ACC112 (cell line): ENCODE measurements around the gene NFAT5.
A peak's percentile ranks its signal among the peaks of the same experiment; 100 is the strongest.

ENCODE experiments used
- H2AFZ ChIP-seq: fragments of 200-600 bp; sonication (generic); one replicate; pipeline ENCODE4 v1.6.0; 2017; ENCODE audit warnings: antibody characterized with exemption, low read length; ENCODE audit not compliant: unreplicated experiment
- H3K27ac ChIP-seq: fragments of 200-600 bp; sonication (generic); 2 replicates; pipeline ENCODE4 v1.5.1; 2014; ENCODE audit warnings: low read depth, mild to moderate bottlenecking, antibody characterized with exemption, low read length, moderate library complexity
- H3K27me3 ChIP-seq: fragments of 200-600 bp; sonication (generic); 2 replicates; pipeline ENCODE4 v1.6.1; 2014; ENCODE audit warnings: mild to moderate bottlenecking, antibody characterized with exemption, low read length, moderate library complexity, mixed read lengths; ENCODE audit not compliant: insufficient read depth
- H3K36me3 ChIP-seq: fragments of 200-600 bp; sonication (generic); 2 replicates; pipeline ENCODE4 v1.6.1; 2016; ENCODE audit warnings: mild to moderate bottlenecking, antibody characterized with exemption, low read length, moderate library complexity, mixed read lengths; ENCODE audit not compliant: insufficient read depth
- H3K4me1 ChIP-seq: fragments of 200-600 bp; sonication (generic); one replicate; pipeline ENCODE4 v1.6.1; 2016; ENCODE audit warnings: low read length, mixed read lengths; ENCODE audit not compliant: insufficient read depth, unreplicated experiment, control insufficient read depth
- H3K4me3 ChIP-seq: fragments of 200-600 bp; sonication (generic); 2 replicates; pipeline ENCODE4 v1.5.1; 2014; ENCODE audit warnings: mild to moderate bottlenecking, low read depth, low read length
- H3K79me2 ChIP-seq: fragments of 200-600 bp; sonication (generic); one replicate; pipeline ENCODE4 v1.6.0; 2016; ENCODE audit warnings: low read length; ENCODE audit not compliant: control insufficient read depth, unreplicated experiment, insufficient read depth

NFAT5 gene

DNA sequence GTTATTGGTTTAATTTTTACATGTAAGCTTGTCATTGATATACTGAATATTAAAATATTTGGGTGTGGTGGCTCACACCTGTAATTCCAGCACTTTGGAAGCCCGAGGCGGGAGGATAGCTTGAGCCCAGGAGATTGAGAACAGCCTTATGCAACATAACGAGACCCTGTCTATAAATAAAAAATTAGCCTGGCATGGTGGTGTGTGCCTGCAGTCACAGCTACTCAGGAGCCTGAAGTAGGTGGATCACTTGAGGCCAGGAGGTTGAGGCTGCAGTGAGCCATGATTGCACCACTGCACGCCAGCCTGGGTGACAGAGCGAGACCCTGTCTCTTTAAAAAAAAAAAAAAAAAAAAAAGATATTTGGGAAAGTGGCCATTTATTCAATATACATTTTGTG, 32.3 kb downstream of the NFAT5 start:
- no peaks in the 10 kb centered on the region for H3K27me3 ChIP-seq
- no peak overlapping the region for H3K4me3 ChIP-seq
- no peaks in the 10 kb centered on the region for H3K36me3 ChIP-seq
- peaks cover 77% of the 10 kb centered on the region for H3K79me2 ChIP-seq
- H2AFZ ChIP-seq, result no peak overlapping the region
- peaks cover 7% of the 10 kb centered on the region for H3K4me1 ChIP-seq
- no peak overlapping the region for H3K27ac ChIP-seq

DNA sequence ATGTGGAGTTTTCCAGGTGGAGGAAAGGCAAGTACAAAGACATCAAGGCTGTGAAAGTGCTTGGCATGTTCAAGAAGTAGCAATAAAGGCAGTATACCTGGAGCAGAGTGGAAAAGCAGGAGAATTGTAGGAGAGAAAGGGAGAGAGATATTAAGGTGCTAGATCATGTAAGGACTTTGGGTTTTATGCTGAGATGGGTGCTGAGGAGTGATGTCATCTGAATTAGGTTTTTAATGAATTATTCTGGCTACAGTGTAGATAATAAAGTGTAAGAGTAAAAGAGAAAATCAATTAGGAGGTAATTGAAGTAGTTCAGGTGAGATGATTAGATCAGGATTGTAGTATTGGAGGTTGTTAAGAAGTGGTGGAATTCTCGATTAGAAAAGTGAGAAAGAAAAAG, 34.0 kb downstream of the NFAT5 start:
- Histone ChIP-seq H2AFZ (no peak overlapping the region), H3K27ac (no peak overlapping the region), H3K4me1 (peaks cover 7% of the 10 kb centered on the region), H3K27me3 (no peaks in the 10 kb centered on the region), H3K4me3 (no peak overlapping the region), H3K36me3 (no peaks in the 10 kb centered on the region), H3K79me2 (peaks cover 78% of the 10 kb centered on the region)

GRCh38 chr16:69600202-69600601, 34.4 kb downstream of the NFAT5 start:
- Histone ChIP-seq H2AFZ (no peak overlapping the region), H3K79me2 (peaks cover 75% of the 10 kb centered on the region), H3K27me3 (no peaks in the 10 kb centered on the region), H3K4me3 (no peak overlapping the region), H3K27ac (no peak overlapping the region), H3K4me1 (peaks cover 5% of the 10 kb centered on the region), H3K36me3 (no peaks in the 10 kb centered on the region)

DNA sequence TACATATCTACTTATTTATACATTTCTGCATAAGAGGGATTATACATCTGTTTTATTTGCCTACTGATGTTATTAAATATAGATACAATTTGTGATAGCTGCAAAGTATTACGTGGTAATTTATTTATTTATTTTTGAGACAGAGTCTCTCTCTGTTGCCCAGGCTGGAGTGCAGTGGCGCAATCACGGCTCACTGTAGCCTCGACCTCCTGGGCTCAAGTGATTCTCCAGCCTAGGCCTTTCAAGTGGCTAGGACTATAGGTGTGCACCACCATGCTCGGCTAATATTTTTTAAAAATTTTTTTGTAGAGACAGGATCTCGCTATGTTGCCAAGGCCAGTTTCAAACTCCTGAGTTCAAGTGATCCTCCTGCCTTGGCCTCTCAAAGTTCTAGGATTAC, 35.5 kb downstream of the NFAT5 start:
- Histone ChIP-seq H3K27me3 (no peaks in the 10 kb centered on the region), H3K27ac (no peak overlapping the region), H2AFZ (no peak overlapping the region), H3K4me1 (no peaks in the 10 kb centered on the region), H3K36me3 (0 out of 2 replicates have a peak, but pooled peaks cover 3% of the 10 kb centered on the region), H3K79me2 (peaks cover 73% of the 10 kb centered on the region), H3K4me3 (no peak overlapping the region)

DNA sequence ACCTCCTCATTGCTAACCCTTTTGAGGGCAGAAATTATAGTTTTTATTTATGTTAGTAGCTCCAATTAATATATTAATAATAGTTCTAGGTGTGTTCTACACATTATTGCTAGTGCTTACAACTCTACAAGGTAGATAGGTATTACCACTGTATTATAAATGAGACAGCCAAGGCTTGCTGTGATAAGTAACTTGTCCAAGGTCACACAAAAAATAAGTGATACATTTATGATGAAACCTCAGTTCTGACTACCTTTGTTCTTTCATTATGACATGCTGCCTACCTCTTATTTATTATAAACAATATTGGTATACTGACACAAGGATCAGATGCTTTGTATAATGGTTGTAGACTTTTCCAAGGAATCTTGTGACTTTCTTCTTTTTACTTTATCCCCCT, 41.2 kb downstream of the NFAT5 start:
- H3K4me3 ChIP-seq, result no peak overlapping the region
- H3K27me3 ChIP-seq, result no peaks in the 10 kb centered on the region

GRCh38 chr16:69607674-69608073, 41.9 kb downstream of the NFAT5 start:
- H3K27ac ChIP-seq, result no peak overlapping the region
- H3K4me1 ChIP-seq, result peaks cover 3% of the 10 kb centered on the region
- no peak overlapping the region for H2AFZ ChIP-seq
- peaks cover 82% of the 10 kb centered on the region for H3K79me2 ChIP-seq
- peaks cover 12% of the 10 kb centered on the region for H3K36me3 ChIP-seq
- no peaks in the 10 kb centered on the region for H3K27me3 ChIP-seq
- H3K4me3 ChIP-seq, result no peak overlapping the region

More for the DNA sequence above, 41.2 kb downstream of the NFAT5 start:
- no peak overlapping the region for H2AFZ ChIP-seq
- H3K27ac ChIP-seq, result no peak overlapping the region
- H3K4me1 ChIP-seq, result no peaks in the 10 kb centered on the region
- peaks cover 12% of the 10 kb centered on the region for H3K36me3 ChIP-seq
- H3K79me2 ChIP-seq, result peaks cover 77% of the 10 kb centered on the region

DNA sequence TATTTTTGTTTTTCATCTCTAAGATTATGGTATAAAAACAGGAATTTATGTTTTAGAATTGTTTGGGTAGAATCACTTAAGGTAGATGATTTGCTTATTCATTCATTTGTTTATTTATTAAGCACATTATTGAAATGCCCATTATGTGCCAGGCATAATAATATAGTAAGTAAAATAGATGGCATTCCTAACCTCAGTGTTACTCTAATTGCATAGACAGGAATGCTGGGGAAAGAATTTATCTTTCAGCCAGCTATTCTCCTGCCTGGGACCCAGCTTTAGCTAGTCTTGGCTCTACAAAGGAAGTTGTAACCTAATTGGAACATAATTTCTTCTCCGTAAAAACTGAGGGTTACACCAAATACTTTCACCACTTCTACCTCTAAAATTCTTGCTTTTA, 44.6 kb downstream of the NFAT5 start:
- Histone ChIP-seq H3K4me3 (no peak overlapping the region), H3K27ac (no peak overlapping the region), H3K4me1 (peaks cover 13% of the 10 kb centered on the region), H2AFZ (no peak overlapping the region), H3K27me3 (no peaks in the 10 kb centered on the region), H3K36me3 (peaks cover 12% of the 10 kb centered on the region), H3K79me2 (peaks cover 86% of the 10 kb centered on the region)

GRCh38 chr16:69611103-69611640, 45.4 kb downstream of the NFAT5 start:
- H3K79me2 ChIP-seq, result peaks cover 88% of the 10 kb centered on the region
- H3K36me3 ChIP-seq, result peaks cover 10% of the 10 kb centered on the region

GRCh38 chr16:69613378-69614154, 47.8 kb downstream of the NFAT5 start:
- H3K27ac ChIP-seq, result peak overlapping the region; percentile 5; the same call in 1 of the 2 replicates
- H3K4me3 ChIP-seq, result no peak overlapping the region
- no peaks in the 10 kb centered on the region for H3K36me3 ChIP-seq
- peaks cover 17% of the 10 kb centered on the region for H3K4me1 ChIP-seq
- H2AFZ ChIP-seq, result no peak overlapping the region
- H3K27me3 ChIP-seq, result no peaks in the 10 kb centered on the region
- peaks cover 75% of the 10 kb centered on the region for H3K79me2 ChIP-seq

More at GRCh38 chr16:69611103-69611640, 45.4 kb downstream of the NFAT5 start:
- H3K27ac ChIP-seq, result no peak overlapping the region
- H2AFZ ChIP-seq, result no peak overlapping the region
- peaks cover 13% of the 10 kb centered on the region for H3K4me1 ChIP-seq
- H3K4me3 ChIP-seq, result no peak overlapping the region
- no peaks in the 10 kb centered on the region for H3K27me3 ChIP-seq

- Histone ChIP-seq H2AFZ (no peak overlapping the region), H3K79me2 (peaks cover 75% of the 10 kb centered on the region), H3K27ac (no peak overlapping the region), H3K27me3 (no peaks in the 10 kb centered on the region), H3K36me3 (no peaks in the 10 kb centered on the region), H3K4me1 (peaks cover 31% of the 10 kb centered on the region), H3K4me3 (no peak overlapping the region)
Observed at GRCh38 chr16:69615528-69615927, 49.8 kb downstream of the NFAT5 start.

DNA sequence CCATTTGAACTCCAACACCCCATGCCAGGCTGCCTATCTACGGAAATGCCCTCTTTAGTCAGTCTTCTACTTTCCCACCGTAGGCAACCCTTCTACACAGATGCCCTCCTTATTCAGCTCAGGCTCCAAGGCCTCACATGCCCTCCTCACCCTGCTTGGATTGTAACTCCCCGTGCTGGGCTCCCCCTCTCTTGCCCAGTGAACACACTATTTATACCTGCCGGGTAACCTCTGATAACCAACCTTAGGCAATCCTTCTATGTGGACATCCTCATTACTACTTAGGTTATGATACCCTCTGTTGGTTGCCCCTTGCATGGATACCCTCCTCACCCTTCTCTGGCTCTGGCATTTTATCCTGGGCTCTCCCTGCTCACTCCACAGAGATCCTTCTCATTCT, 50.3 kb downstream of the NFAT5 start:
- Histone ChIP-seq H3K79me2 (peaks cover 73% of the 10 kb centered on the region), H3K4me1 (peaks cover 31% of the 10 kb centered on the region), H3K27ac (no peak overlapping the region)

More for the DNA sequence above, 50.3 kb downstream of the NFAT5 start:
- Histone ChIP-seq H2AFZ (no peak overlapping the region), H3K27me3 (no peaks in the 10 kb centered on the region), H3K36me3 (no peaks in the 10 kb centered on the region), H3K4me3 (no peak overlapping the region)
